Measurements from ENCODE around the gene FGFBP3. TPM values are rescaled to one million over a fixed set of nuclear protein-coding genes. Genes with fewer than 3 reads are reported as not detected.

FGFBP3 gene
- total and polyA plus RNA-seq, 8 donors: 0.29 to 2.0 (median 0.80) TPM; not detected in 1

DNA sequence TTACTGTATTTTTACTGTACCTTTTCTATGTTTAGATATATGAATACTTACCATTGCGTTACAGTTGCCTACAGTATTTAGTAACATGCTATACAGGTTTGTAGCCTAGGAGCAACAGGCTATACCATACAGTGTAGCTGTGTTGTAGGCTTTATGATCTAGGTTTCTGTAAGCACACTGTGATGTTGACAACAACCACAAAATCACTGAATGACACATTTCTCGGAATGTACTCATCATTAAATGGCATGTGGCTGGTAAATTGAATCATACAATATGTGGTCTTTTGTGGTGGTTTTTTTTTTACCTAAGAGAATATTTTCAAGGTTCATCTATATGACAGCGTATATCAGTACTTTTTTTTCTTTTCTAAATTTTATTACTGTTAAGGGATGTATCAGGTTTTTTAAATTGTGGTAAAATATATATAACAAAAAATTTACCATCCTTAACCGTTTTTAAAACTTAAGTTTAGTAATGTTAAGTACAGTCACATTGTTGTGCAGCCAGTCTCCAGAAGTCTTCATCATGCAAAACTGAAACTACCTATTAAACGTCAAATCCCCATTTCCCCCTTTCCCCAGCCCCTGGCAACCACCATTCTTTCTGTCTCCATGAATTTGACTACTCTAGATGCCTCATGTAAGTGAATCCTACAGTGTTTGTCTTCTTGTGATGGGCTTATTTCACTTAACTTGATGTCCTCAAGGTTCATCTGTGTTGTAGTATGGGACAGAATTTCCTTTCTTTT is 35.8 kb upstream of the FGFBP3 start:
- Histone ChIP-seq H3K4me1 (no peaks in the 10 kb centered on the region), H3K27me3 (no peaks in the 10 kb centered on the region), H3K4me3 (no peak overlapping the region), H3K9me3 (no peaks in the 10 kb centered on the region), H3K36me3 (peaks cover 0 to 70% (median 58%) of the 10 kb centered on the region in 4 donors), H3K27ac (no peak overlapping the region)
- intact Hi-C loops (cut with DNase I; ENCODE audit: low total_unique reads): no loop called here
- TF ChIP-seq POLR2A (IDR thresholded peaks at IDR 0.05): no peak
- TF ChIP-seq, protein P1, sequence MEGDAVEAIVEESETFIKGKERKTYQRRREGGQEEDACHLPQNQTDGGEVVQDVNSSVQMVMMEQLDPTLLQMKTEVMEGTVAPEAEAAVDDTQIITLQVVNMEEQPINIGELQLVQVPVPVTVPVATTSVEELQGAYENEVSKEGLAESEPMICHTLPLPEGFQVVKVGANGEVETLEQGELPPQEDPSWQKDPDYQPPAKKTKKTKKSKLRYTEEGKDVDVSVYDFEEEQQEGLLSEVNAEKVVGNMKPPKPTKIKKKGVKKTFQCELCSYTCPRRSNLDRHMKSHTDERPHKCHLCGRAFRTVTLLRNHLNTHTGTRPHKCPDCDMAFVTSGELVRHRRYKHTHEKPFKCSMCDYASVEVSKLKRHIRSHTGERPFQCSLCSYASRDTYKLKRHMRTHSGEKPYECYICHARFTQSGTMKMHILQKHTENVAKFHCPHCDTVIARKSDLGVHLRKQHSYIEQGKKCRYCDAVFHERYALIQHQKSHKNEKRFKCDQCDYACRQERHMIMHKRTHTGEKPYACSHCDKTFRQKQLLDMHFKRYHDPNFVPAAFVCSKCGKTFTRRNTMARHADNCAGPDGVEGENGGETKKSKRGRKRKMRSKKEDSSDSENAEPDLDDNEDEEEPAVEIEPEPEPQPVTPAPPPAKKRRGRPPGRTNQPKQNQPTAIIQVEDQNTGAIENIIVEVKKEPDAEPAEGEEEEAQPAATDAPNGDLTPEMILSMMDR (IDR thresholded peaks at IDR 0.05): no peak
- no peak for DNase-seq
- 83 to 91% (median 86%) methylated on average over 5 of the region's 5 CpGs for WGBS, 5 donors

- intact Hi-C loops (cut with DNase I; ENCODE audit: low total_unique reads): no loop called here
- H3K36me3 ChIP-seq: peaks cover 6 to 74% (median 55%) of the 10 kb centered on the region in 4 donors
- 75 to 95% (median 81%) methylated on average over 1 of the region's 1 CpG for WGBS, 5 donors
Observed at GRCh38 chr10:91941426-91941825, 32.1 kb upstream of the FGFBP3 start.

GRCh38 chr10:91939653-91940052 is 30.4 kb upstream of the FGFBP3 start:
- intact Hi-C loops (cut with DNase I; ENCODE audit: low total_unique reads): no loop called here
- H3K9me3 ChIP-seq: no peaks in the 10 kb centered on the region
- peaks cover 16 to 69% (median 49%) of the 10 kb centered on the region in 4 donors for H3K36me3 ChIP-seq
- no peak overlapping the region for H3K27ac ChIP-seq
- TF ChIP-seq, protein P1 (IDR thresholded peaks at IDR 0.05): no peak
- TF ChIP-seq EP300 (IDR thresholded peaks at IDR 0.05) (no peak), POLR2A (IDR thresholded peaks at IDR 0.05) (no peak), POLR2AphosphoS5 (IDR thresholded peaks at IDR 0.05) (no peak)
- H3K27me3 ChIP-seq: no peaks in the 10 kb centered on the region
- H3K4me3 ChIP-seq: no peak overlapping the region
- H3K4me1 ChIP-seq: peaks cover 0 to 8% (median 3%) of the 10 kb centered on the region in 4 donors
- no peak for DNase-seq
- WGBS, 5 donors: 61 to 82% (median 71%) methylated on average over 4 of the region's 4 CpGs

More at GRCh38 chr10:91941426-91941825, 32.1 kb upstream of the FGFBP3 start:
- no peak overlapping the region for H3K4me3 ChIP-seq
- no peak overlapping the region for H3K27ac ChIP-seq
- peaks cover 0 to 8% (median 3%) of the 10 kb centered on the region in 4 donors for H3K4me1 ChIP-seq
- no peaks in the 10 kb centered on the region for H3K27me3 ChIP-seq
- H3K9me3 ChIP-seq: no peaks in the 10 kb centered on the region
- DNase-seq: no peak
- TF ChIP-seq POLR2AphosphoS5 (IDR thresholded peaks at IDR 0.05) (no peak), POLR2A (IDR thresholded peaks at IDR 0.05) (no peak), EP300 (IDR thresholded peaks at IDR 0.05) (no peak)
- TF ChIP-seq, protein P1 (IDR thresholded peaks at IDR 0.05): no peak

- WGBS, 5 donors: 89 to 94% (median 93%) methylated on average over 2 of the region's 2 CpGs
- DNase-seq: no peak
- Histone ChIP-seq H3K36me3 (peaks cover 16 to 35% (median 28%) of the 10 kb centered on the region in 4 donors), H3K27me3 (no peaks in the 10 kb centered on the region), H3K9me3 (no peaks in the 10 kb centered on the region), H3K27ac (no peak overlapping the region), H3K4me1 (peaks cover 9 to 39% (median 19%) of the 10 kb centered on the region in 4 donors), H3K4me3 (no peak overlapping the region)
- TF ChIP-seq POLR2AphosphoS5 (IDR thresholded peaks at IDR 0.05) (no peak), POLR2A (IDR thresholded peaks at IDR 0.05) (no peak), EP300 (IDR thresholded peaks at IDR 0.05) (no peak)
- TF ChIP-seq, protein P1 (IDR thresholded peaks at IDR 0.05): no peak
- intact Hi-C loops (cut with DNase I; ENCODE audit: low total_unique reads): no loop called here
Observed at GRCh38 chr10:91935886-91936285, 26.6 kb upstream of the FGFBP3 start.
